Neuronal stem cell (in vitro differentiated cells): Measurements from ENCODE around the gene SEC14L1.

ENCODE experiments used
- DNase-seq: peaks from one replicate; pipeline ENCODE4 v3.0.0-alpha.2; 2013; ENCODE audit warnings: low spot score
- H2AFZ ChIP-seq: one replicate; pipeline ENCODE4 v1.6.1; 2013; ENCODE audit warnings: mild to moderate bottlenecking, low read length, inconsistent platforms
- H2AK5ac ChIP-seq: 2 replicates; pipeline ENCODE4 v1.6.1; 2013; ENCODE audit warnings: low read depth, mild to moderate bottlenecking, inconsistent platforms, low read length, moderate library complexity, mixed read lengths
- H2BK120ac ChIP-seq: 2 replicates; pipeline ENCODE4 v1.6.1; 2013; ENCODE audit warnings: low read depth, mild to moderate bottlenecking, inconsistent platforms, low read length, moderate library complexity, mixed read lengths
- H2BK12ac ChIP-seq: one replicate; pipeline ENCODE4 v1.6.1; 2013; ENCODE audit warnings: low read length, inconsistent platforms
- H2BK15ac ChIP-seq: 2 replicates; pipeline ENCODE4 v1.6.1; 2013; ENCODE audit warnings: mild to moderate bottlenecking, low read length, inconsistent platforms, mixed read lengths
- H2BK5ac ChIP-seq: one replicate; pipeline ENCODE4 v1.6.1; 2013; ENCODE audit warnings: inconsistent platforms, mild to moderate bottlenecking, low read length, moderate library complexity
- H3K14ac ChIP-seq: one replicate; pipeline ENCODE4 v1.6.1; 2013; ENCODE audit warnings: low read length, inconsistent platforms
- H3K18ac ChIP-seq: 2 replicates; pipeline ENCODE4 v1.6.1; 2013; ENCODE audit warnings: low read length, inconsistent platforms
- H3K23ac ChIP-seq: 2 replicates; pipeline ENCODE4 v1.6.1; 2013; ENCODE audit warnings: low read depth, mild to moderate bottlenecking, mixed read lengths, low read length, inconsistent platforms; ENCODE audit not compliant: poor library complexity
- H3K27ac ChIP-seq: replicated peaks from 3 replicates; pipeline ENCODE4 v1.5.1; 2013; ENCODE audit warnings: low read length, inconsistent platforms
- H3K27me3 ChIP-seq, 3 experiments: 2 replicates each; pipeline ENCODE4 v1.6.1; 2013; ENCODE audit warnings: low read length in 3 of 3, mild to moderate bottlenecking in 2 of 3, inconsistent platforms in 1 of 3, low read depth in 1 of 3, mixed read lengths in 1 of 3, moderate library complexity in 1 of 3; ENCODE audit not compliant: control insufficient read depth in 3 of 3, insufficient read depth in 3 of 3
- H3K36me3 ChIP-seq, 2 donors: replicated peaks in 1 of 2; 2 replicates each; pipeline ENCODE4 v1.6.1; 2013; ENCODE audit warnings: low read length in 2 of 2; ENCODE audit not compliant: control insufficient read depth in 2 of 2, insufficient read depth in 2 of 2
- H3K4ac ChIP-seq: 2 replicates; pipeline ENCODE4 v1.6.1; 2013; ENCODE audit warnings: inconsistent platforms, mild to moderate bottlenecking, low read length, moderate library complexity
- H3K4me1 ChIP-seq, 2 donors: 1 replicate in 1 of 2; 2 replicates in 1 of 2; pipeline ENCODE4 v1.6.1; 2013; ENCODE audit warnings: low read length in 2 of 2, low read depth in 1 of 2; ENCODE audit not compliant: control insufficient read depth in 2 of 2, insufficient read depth in 1 of 2
- H3K4me2 ChIP-seq: one replicate; pipeline ENCODE4 v1.6.1; 2013; ENCODE audit warnings: mild to moderate bottlenecking, low read length, inconsistent platforms; ENCODE audit not compliant: insufficient read depth, poor library complexity, severe bottlenecking
- H3K4me3 ChIP-seq, 2 donors: 2 replicates each; pipeline ENCODE4 v1.5.1; 2013; ENCODE audit warnings: low read length in 2 of 2, mild to moderate bottlenecking in 2 of 2, inconsistent platforms in 1 of 2, moderate library complexity in 1 of 2
- H3K79me1 ChIP-seq: one replicate; pipeline ENCODE4 v1.6.1; 2013; ENCODE audit warnings: low read depth, mild to moderate bottlenecking, inconsistent platforms, low read length, moderate library complexity
- H3K9ac ChIP-seq: one replicate; pipeline ENCODE4 v1.6.1; 2013; ENCODE audit warnings: mild to moderate bottlenecking, low read depth, low read length, inconsistent platforms; ENCODE audit not compliant: poor library complexity
- H3K9me3 ChIP-seq, 2 donors: replicated peaks in 1 of 2; 2 replicates each; pipeline versions ENCODE3 to v1.6.1; 2013; ENCODE audit warnings: low read length in 2 of 2, mild to moderate bottlenecking in 2 of 2, inconsistent platforms in 1 of 2, low read depth in 1 of 2, mixed read lengths in 1 of 2, moderate library complexity in 1 of 2; ENCODE audit not compliant: control insufficient read depth in 2 of 2, insufficient read depth in 1 of 2
- H4K8ac ChIP-seq: one replicate; pipeline ENCODE4 v1.6.1; 2013; ENCODE audit warnings: low read depth, mild to moderate bottlenecking, inconsistent platforms, low read length, moderate library complexity
- H4K91ac ChIP-seq: one replicate; pipeline ENCODE4 v1.6.1; 2013; ENCODE audit warnings: low read length, low read depth, mild to moderate bottlenecking, inconsistent platforms; ENCODE audit not compliant: poor library complexity
- WGBS, 2 donors: extraction: QIAGEN DNeasy Blood & Tissue Kit; methylation state at CpG; one replicate each; pipeline ENCODE4 v1.1.7; 2013; ENCODE audit warnings: missing lambda C conversion rate in 2 of 2, mixed read lengths in 1 of 2; ENCODE audit not compliant: insufficient read length in 2 of 2, insufficient replicate concordance in 1 of 2; ENCODE audit errors: extremely low coverage in 2 of 2; 5-methylcytosine and 5-hydroxymethylcytosine counted together

Gene SEC14L1

GRCh38 chr17:77234695-77235094, 93.9 kb downstream of the SEC14L1 start:
- no peak overlapping the region for H3K23ac ChIP-seq
- H3K36me3 ChIP-seq = no peaks in the 10 kb centered on the region
- H3K27me3 ChIP-seq = no peaks in the 10 kb centered on the region
- no peak overlapping the region for H2AFZ ChIP-seq
- DNase-seq = no peak
- H3K79me1 ChIP-seq = no peaks in the 10 kb centered on the region
- no peak overlapping the region for H3K9ac ChIP-seq
- no peak overlapping the region for H2BK5ac ChIP-seq
- H3K4me1 ChIP-seq = no peaks in the 10 kb centered on the region
- no peak overlapping the region for H3K4me2 ChIP-seq
- H2BK15ac ChIP-seq = no peak overlapping the region
- H3K4me3 ChIP-seq = no peak overlapping the region
- no peak overlapping the region for H3K14ac ChIP-seq
- no CpG with 5 or more reads among the region's 9 CpGs for WGBS, 2 donors
- no peak overlapping the region for H2BK12ac ChIP-seq
- no peak overlapping the region for H4K8ac ChIP-seq
- no peak overlapping the region for H3K18ac ChIP-seq
- H3K9me3 ChIP-seq = no peaks in the 10 kb centered on the region
- H4K91ac ChIP-seq = no peak overlapping the region
- no peak overlapping the region for H3K4ac ChIP-seq
- H3K27ac ChIP-seq = no peak overlapping the region
- no peak overlapping the region for H2BK120ac ChIP-seq
- no peak overlapping the region for H2AK5ac ChIP-seq

- Histone ChIP-seq H2BK5ac (no peak overlapping the region), H3K14ac (no peak overlapping the region), H3K9ac (no peak overlapping the region), H2BK120ac (no peak overlapping the region), H3K18ac (no peak overlapping the region), H4K91ac (no peak overlapping the region), H3K4me3 (no peak overlapping the region), H2BK15ac (no peak overlapping the region), H3K36me3 (no peaks in the 10 kb centered on the region), H3K23ac (no peak overlapping the region), H3K79me1 (no peaks in the 10 kb centered on the region), H2BK12ac (no peak overlapping the region), H3K9me3 (no peaks in the 10 kb centered on the region), H3K27ac (no peak overlapping the region), H3K4me1 (no peaks in the 10 kb centered on the region), H2AK5ac (no peak overlapping the region), H4K8ac (no peak overlapping the region), H3K4me2 (no peak overlapping the region), H3K4ac (no peak overlapping the region), H3K27me3 (no peaks in the 10 kb centered on the region), H2AFZ (peak overlapping the region; percentile 69)
- no peak for DNase-seq
- WGBS, 2 donors = no CpG with 5 or more reads among the region's 15 CpGs
These were observed 94.7 kb downstream of the SEC14L1 start for GRCh38 chr17:77235370-77235941.

GRCh38 chr17:77237232-77238008, 96.7 kb downstream of the SEC14L1 start:
- H3K18ac ChIP-seq = peak overlapping the region; percentile 55

GRCh38 chr17:77240976-77241375, 100.2 kb downstream of the SEC14L1 start:
- no peak overlapping the region for H3K4me2 ChIP-seq
- H2BK120ac ChIP-seq = no peak overlapping the region
- no peaks in the 10 kb centered on the region for H3K27me3 ChIP-seq
- H3K4me3 ChIP-seq = no peak overlapping the region
- H3K4ac ChIP-seq = no peak overlapping the region
- H3K79me1 ChIP-seq = no peaks in the 10 kb centered on the region
- H2BK5ac ChIP-seq = peak overlapping the region; percentile 35
- H3K18ac ChIP-seq = no peak overlapping the region
- no CpG with 5 or more reads among the region's 15 CpGs for WGBS, 2 donors
- peaks cover 0 to 2% of the 10 kb centered on the region in 2 donors for H3K4me1 ChIP-seq
- no peak for DNase-seq
- peak overlapping the region; percentile 35 for H2AFZ ChIP-seq
- H2AK5ac ChIP-seq = no peak overlapping the region
- H2BK12ac ChIP-seq = no peak overlapping the region
- H3K9me3 ChIP-seq = no peaks in the 10 kb centered on the region
- H4K8ac ChIP-seq = no peak overlapping the region
- H2BK15ac ChIP-seq = no peak overlapping the region
- H3K27ac ChIP-seq = no peak overlapping the region
- no peaks in the 10 kb centered on the region for H3K36me3 ChIP-seq
- H3K23ac ChIP-seq = no peak overlapping the region
- H3K9ac ChIP-seq = no peak overlapping the region
- no peak overlapping the region for H4K91ac ChIP-seq
- no peak overlapping the region for H3K14ac ChIP-seq

More at GRCh38 chr17:77237232-77238008, 96.7 kb downstream of the SEC14L1 start:
- no peaks in the 10 kb centered on the region for H3K4me1 ChIP-seq
- H2BK120ac ChIP-seq = no peak overlapping the region
- DNase-seq = no peak
- H3K4ac ChIP-seq = no peak overlapping the region
- no peaks in the 10 kb centered on the region for H3K36me3 ChIP-seq
- no peak overlapping the region for H2AK5ac ChIP-seq
- no peak overlapping the region for H2BK15ac ChIP-seq
- H2AFZ ChIP-seq = peak overlapping the region; percentile 1
- no peak overlapping the region for H3K23ac ChIP-seq
- H3K27ac ChIP-seq = no peak overlapping the region
- H3K27me3 ChIP-seq = no peaks in the 10 kb centered on the region
- H3K79me1 ChIP-seq = no peaks in the 10 kb centered on the region
- WGBS, 2 donors = no CpG with 5 or more reads among the region's 13 CpGs
- no peak overlapping the region for H2BK5ac ChIP-seq
- no peak overlapping the region for H4K8ac ChIP-seq
- H4K91ac ChIP-seq = no peak overlapping the region
- no peak overlapping the region for H3K14ac ChIP-seq
- no peak overlapping the region for H3K4me3 ChIP-seq
- no peak overlapping the region for H2BK12ac ChIP-seq
- no peaks in the 10 kb centered on the region for H3K9me3 ChIP-seq
- peak overlapping the region; percentile 6 for H3K9ac ChIP-seq
- H3K4me2 ChIP-seq = no peak overlapping the region
